ENCODE results near the gene CTDSPL.
"Not testable (repeated sequence)": the region's sequence is repeated elsewhere in the genome, so short reads cannot be mapped to it uniquely, and the experiment has no call there.

Gene CTDSPL

DNA sequence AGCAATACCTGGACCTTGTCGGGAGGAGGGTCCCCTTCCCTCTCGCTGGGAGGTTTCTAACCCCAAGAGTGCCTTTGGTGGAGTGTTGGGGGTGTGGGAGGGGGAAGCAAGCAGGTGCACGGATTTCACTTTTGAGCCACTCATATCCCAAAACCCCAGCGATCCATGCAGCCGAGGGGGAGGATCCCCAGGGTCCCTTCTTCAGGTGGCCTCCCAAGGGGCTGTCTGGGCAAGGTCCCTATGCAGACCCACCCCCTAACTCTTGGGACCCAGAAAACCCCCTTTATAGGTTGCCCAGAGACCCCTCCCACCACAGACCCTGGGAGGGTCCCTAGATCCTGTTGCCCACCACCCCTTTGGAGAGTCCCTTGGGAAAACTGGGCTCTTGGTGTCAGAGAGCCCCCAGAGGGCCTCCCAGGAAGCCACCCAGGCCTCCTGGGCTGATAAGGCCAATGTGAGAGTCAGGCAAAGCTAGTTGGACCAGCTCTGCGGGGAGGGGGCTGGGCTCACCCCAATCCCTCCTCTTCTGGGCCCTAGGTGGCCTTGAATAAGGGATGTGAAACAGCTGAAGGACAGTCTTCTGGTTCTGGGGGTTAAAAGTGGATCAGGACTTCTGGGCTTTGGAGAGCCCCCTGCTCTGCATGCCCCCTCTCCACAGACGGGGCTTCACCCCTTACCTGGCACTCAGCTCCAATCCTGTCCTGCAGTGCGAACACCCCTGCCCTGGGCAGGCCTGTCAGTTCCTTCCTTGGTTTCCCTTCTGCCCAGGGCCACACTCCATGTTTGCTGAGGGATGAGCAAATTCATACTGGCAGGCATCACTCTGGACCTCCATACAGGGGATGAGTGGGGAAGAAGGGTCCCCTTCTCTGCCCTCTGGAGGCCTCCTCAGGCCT lies 168.7 kb downstream of the CTDSPL start:
- in situ Hi-C loops (cut with MboI; ENCODE audit: low sequenced_read_pairs) = no loop called here

DNA sequence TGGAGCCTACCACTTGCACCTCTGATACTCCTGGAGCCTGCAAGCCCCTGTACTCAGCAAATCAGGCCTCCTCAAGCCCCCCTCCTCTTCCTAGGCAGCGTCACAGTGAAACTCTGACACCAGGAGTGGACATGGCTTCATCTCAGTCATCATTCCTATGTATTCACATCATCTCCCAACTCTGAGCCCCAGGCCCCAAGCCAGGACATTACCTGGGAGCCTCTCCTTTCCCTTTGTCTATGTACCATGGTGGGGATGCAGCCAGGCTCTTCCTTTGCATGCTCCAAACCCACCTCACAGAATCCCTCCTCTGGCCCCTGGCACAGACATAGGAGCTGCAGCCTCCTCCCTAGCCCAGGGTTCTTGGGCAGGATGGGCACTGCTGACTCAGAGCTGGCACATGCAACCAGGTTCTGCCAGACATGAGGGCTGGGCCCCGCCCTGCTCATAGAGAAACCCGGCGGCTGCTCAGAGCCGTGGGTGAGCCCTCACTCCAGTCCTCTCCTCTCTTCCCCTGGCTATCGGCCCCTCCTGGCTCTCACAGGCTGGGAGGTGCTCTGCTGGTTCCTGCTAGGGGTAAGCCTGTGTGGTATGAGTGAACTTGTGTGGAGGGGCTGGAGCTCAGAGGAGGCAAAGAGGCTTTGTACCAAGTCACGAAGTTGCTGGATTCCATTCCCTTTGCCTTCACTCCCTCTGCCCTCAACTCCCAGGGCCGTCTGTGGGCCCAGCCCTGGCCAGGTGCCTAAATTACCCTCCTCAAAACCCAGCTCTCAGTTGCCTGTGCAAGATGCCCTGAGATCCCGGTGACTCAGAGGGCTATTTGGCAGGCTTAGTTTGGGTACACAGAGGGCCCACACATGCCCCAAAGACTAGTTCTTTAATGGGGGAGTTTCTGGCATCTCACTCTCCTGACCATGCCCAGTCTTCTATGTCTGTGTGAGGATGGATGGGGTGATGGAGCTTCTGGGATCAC lies 169.6 kb downstream of the CTDSPL start:
- in situ Hi-C loops (cut with MboI; ENCODE audit: low sequenced_read_pairs) = no loop called here

DNA sequence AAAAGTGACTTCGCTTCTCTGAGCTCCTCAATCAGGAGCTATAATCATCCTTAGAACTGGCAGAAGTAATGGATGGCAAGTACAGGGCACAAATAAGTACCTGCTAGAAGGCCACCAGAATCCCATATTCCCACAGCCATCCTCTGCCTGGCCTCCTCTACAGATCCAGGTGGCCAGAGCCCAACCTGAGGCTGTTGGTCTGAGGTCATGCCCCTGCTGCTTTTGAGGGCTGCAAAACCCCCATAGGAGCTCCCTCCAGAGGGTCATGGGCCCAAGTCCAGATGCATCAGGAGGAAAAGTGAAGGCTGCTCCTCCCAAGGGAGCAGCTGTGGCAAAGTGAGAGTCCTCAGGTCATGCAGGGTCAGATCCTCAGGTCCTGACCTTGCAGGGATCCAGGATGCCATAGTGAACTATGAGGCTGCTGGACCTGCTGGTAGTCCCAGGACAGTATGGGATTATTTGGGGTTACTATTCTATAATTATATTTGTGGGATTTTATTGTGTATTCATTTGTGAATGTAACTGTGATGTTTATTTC lies 170.7 kb downstream of the CTDSPL start:
- in situ Hi-C loops (cut with MboI; ENCODE audit: low sequenced_read_pairs) = no loop called here

DNA sequence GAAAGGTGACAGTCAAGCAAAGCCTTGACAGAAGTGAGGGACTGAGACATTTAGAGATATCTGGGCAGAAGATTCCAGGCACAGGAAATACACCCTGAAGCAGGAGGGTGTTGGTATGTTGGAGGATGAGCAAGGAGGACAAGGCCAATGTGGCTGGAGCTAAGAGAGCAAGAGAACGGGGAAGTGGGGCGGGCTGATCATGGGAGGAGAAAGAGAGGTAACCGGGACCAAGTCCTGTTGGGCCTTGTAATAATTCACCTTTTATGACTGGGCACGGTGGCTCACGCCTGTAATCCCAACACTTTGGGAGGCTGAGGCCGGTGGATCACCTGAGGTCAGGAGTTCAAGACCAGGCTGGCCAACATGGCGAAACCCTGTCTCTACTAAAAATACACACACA lies 171.9 kb downstream of the CTDSPL start:
- in situ Hi-C loops (cut with MboI; ENCODE audit: low sequenced_read_pairs) = not testable (repeated sequence)

Data from HL-60/S4 treated with phorbol 12-myristate 13-acetate at 8.2 ng/mL for 4 days and 3 days (cell line).